IMR-90 (cell line): ENCODE data around the gene LHPP. TPM values are rescaled to one million over a fixed set of nuclear protein-coding genes. Genes with fewer than 3 reads are reported as not detected.

Experiments
- ATAC-seq: fragments of 200-7000 bp; cut with Tn5 transposase; 2 replicates; pipeline ENCODE4 v1.9.1; 2020; ENCODE audit warnings: low read depth, mild to moderate bottlenecking, moderate library complexity
- BruUV-seq: library from RNA; stranded (reverse); fragments of 400-500 nt; replicated peaks from 2 replicates; lab custom pipeline; 2021; lab: Mats Ljungman, UMichigan
- CTCF ChIA-PET: fragments of 300-600 bp; formaldehyde crosslinking; extraction: SDS; loops from one replicate; lab custom pipeline; 2021; ENCODE audit warnings: antibody characterized with exemption; lab: Yijun Ruan, JAX
- POLR2A ChIA-PET: fragments of 300-600 bp; sonication (Branson Sonifier 250); formaldehyde crosslinking; loops from one replicate; lab custom pipeline; 2022; ENCODE audit warnings: antibody characterized with exemption; ENCODE audit not compliant: unreplicated experiment; lab: Charles Lee
- DNase-seq: peaks from one replicate; pipeline ENCODE4 v3.0.0; 2013
- H2AFZ ChIP-seq: replicated peaks from 2 replicates; pipeline ENCODE3; 2013; ENCODE audit warnings: low read length, mild to moderate bottlenecking; ENCODE audit not compliant: poor library complexity
- H2AK5ac ChIP-seq: 2 replicates; pipeline ENCODE4 v1.6.1; 2013; ENCODE audit warnings: low read depth, low read length, inconsistent platforms
- H2AK9ac ChIP-seq: replicated peaks from 2 replicates; pipeline ENCODE3; 2013; ENCODE audit warnings: mild to moderate bottlenecking, low read depth, low read length, moderate library complexity; ENCODE audit not compliant: poor library complexity
- H2BK120ac ChIP-seq: 2 replicates; pipeline ENCODE4 v1.6.1; 2013; ENCODE audit warnings: low read depth, low read length, inconsistent platforms
- H2BK15ac ChIP-seq: 3 replicates; pipeline ENCODE4 v1.6.1; 2013; ENCODE audit warnings: low read depth, low read length, inconsistent platforms
- H2BK20ac ChIP-seq: 2 replicates; pipeline ENCODE4 v1.6.1; 2013; ENCODE audit warnings: low read depth, mild to moderate bottlenecking, inconsistent platforms, low read length, moderate library complexity
- H2BK5ac ChIP-seq: 2 replicates; pipeline ENCODE4 v1.6.1; 2013; ENCODE audit warnings: mild to moderate bottlenecking, low read depth, low read length, inconsistent platforms; ENCODE audit not compliant: poor library complexity, severe bottlenecking
- H3K14ac ChIP-seq: replicated peaks from 2 replicates; pipeline ENCODE4 v1.6.1; 2013; ENCODE audit warnings: low read depth, low read length, inconsistent platforms
- H3K18ac ChIP-seq: 2 replicates; pipeline ENCODE4 v1.6.1; 2013; ENCODE audit warnings: low read depth, low read length, control low read depth
- H3K23ac ChIP-seq: 2 replicates; pipeline ENCODE4 v1.6.1; 2013; ENCODE audit warnings: low read depth, low read length, inconsistent platforms
- H3K27ac ChIP-seq: 2 replicates; pipeline ENCODE4 v1.5.1; 2013; ENCODE audit warnings: mild to moderate bottlenecking, control low read depth, low read length; ENCODE audit not compliant: insufficient read depth
- H3K27me3 ChIP-seq: 2 replicates; pipeline ENCODE4 v1.6.1; 2013; ENCODE audit warnings: low read length; ENCODE audit not compliant: control insufficient read depth, insufficient read depth
- H3K36me3 ChIP-seq: 2 replicates; pipeline ENCODE4 v1.6.1; 2013; ENCODE audit warnings: low read length, mixed read lengths; ENCODE audit not compliant: control insufficient read depth, insufficient read depth
- H3K4ac ChIP-seq: 2 replicates; pipeline ENCODE4 v1.6.1; 2013; ENCODE audit warnings: low read depth, low read length, inconsistent platforms
- H3K4me1 ChIP-seq: 2 replicates; pipeline ENCODE4 v1.6.1; 2013; ENCODE audit warnings: low read length, mixed read lengths; ENCODE audit not compliant: control insufficient read depth, insufficient read depth
- H3K4me2 ChIP-seq: 2 replicates; pipeline ENCODE4 v1.6.1; 2013; ENCODE audit warnings: low read depth, mild to moderate bottlenecking, control low read depth, low read length, moderate library complexity
- H3K4me3 ChIP-seq: 2 replicates; pipeline ENCODE4 v1.5.1; 2013; ENCODE audit warnings: low read depth, mild to moderate bottlenecking, control low read depth, low read length, moderate library complexity; ENCODE audit not compliant: insufficient read depth
- H3K56ac ChIP-seq: 2 replicates; pipeline ENCODE4 v1.6.1; 2013; ENCODE audit warnings: low read length, inconsistent platforms; ENCODE audit not compliant: insufficient read depth; ENCODE audit errors: extremely low read depth
- H3K79me1 ChIP-seq, 2 experiments: 2 replicates each; pipeline ENCODE4 v1.6.1; 2013; ENCODE audit warnings: low read length in 2 of 2, inconsistent platforms in 1 of 2, low read depth in 1 of 2
- H3K9ac ChIP-seq: 2 replicates; pipeline ENCODE4 v1.6.1; 2013; ENCODE audit warnings: low read depth, low read length, control low read depth
- H3K9me1 ChIP-seq: 2 replicates; pipeline ENCODE4 v1.6.1; 2013; ENCODE audit warnings: low read length, inconsistent platforms; ENCODE audit not compliant: insufficient read depth
- H3K9me3 ChIP-seq: 2 replicates; pipeline ENCODE4 v1.6.1; 2013; ENCODE audit warnings: low read length; ENCODE audit not compliant: control insufficient read depth, insufficient read depth
- H4K20me1 ChIP-seq: 2 replicates; pipeline ENCODE4 v1.6.1; 2013; ENCODE audit warnings: low read length, inconsistent platforms; ENCODE audit not compliant: insufficient read depth
- H4K5ac ChIP-seq: 2 replicates; pipeline ENCODE4 v1.6.1; 2013; ENCODE audit warnings: mild to moderate bottlenecking, low read depth, low read length, control low read depth
- H4K8ac ChIP-seq, 2 experiments: 2 replicates each; pipeline ENCODE4 v1.6.1; 2013; ENCODE audit warnings: low read depth in 2 of 2, low read length in 2 of 2, control low read depth in 1 of 2, inconsistent platforms in 1 of 2
- H4K91ac ChIP-seq: 2 replicates; pipeline ENCODE4 v1.6.1; 2013; ENCODE audit warnings: low read depth, low read length, inconsistent platforms; ENCODE audit not compliant: insufficient read depth
- BHLHE40 ChIP-seq: fragments of 150-350 bp; IDR thresholded peaks from 2 replicates; pipeline ENCODE4 v1.6.1; 2016; ENCODE audit warnings: mild to moderate bottlenecking, low read depth, low read length
- CEBPB ChIP-seq: IDR thresholded peaks from 2 replicates; pipeline ENCODE4 v1.6.1; 2012; ENCODE audit warnings: low read depth, low read length, improper control_type of control experiment
- CHD1 ChIP-seq: IDR thresholded peaks from 2 replicates; pipeline ENCODE4 v1.6.1; 2012; ENCODE audit warnings: low read depth, low read length, improper control_type of control experiment
- FOS ChIP-seq: fragments of 150-350 bp; IDR thresholded peaks from 2 replicates; pipeline ENCODE4 v1.6.1; 2016; ENCODE audit warnings: low read depth, low read length
- MAFK ChIP-seq: IDR thresholded peaks from 2 replicates; pipeline ENCODE4 v1.6.1; 2012; ENCODE audit warnings: low read depth, low read length, improper control_type of control experiment
- MAZ ChIP-seq: IDR thresholded peaks from 2 replicates; pipeline ENCODE4 v1.6.1; 2012; ENCODE audit warnings: low read depth, mild to moderate bottlenecking, low read length, improper control_type of control experiment, moderate library complexity, borderline replicate concordance
- MXI1 ChIP-seq: IDR thresholded peaks from 2 replicates; pipeline ENCODE4 v1.6.1; 2012; ENCODE audit warnings: low read depth, mild to moderate bottlenecking, low read length, moderate library complexity, borderline replicate concordance
- NFE2L2 ChIP-seq: fragments of 150-350 bp; IDR thresholded peaks from 2 replicates; pipeline ENCODE4 v1.6.1; 2016; ENCODE audit warnings: low read depth, mild to moderate bottlenecking, low read length
- POLR2A ChIP-seq: IDR thresholded peaks from 2 replicates; pipeline ENCODE4 v1.6.1; 2012; ENCODE audit warnings: mild to moderate bottlenecking, low read depth, low read length
- RAD21 ChIP-seq: IDR thresholded peaks from 2 replicates; pipeline ENCODE4 v1.6.1; 2012; ENCODE audit warnings: low read length, improper control_type of control experiment
- RCOR1 ChIP-seq: IDR thresholded peaks from 2 replicates; pipeline ENCODE4 v1.6.1; 2012; ENCODE audit warnings: mild to moderate bottlenecking, low read length, improper control_type of control experiment; ENCODE audit not compliant: insufficient replicate concordance
- RFX5 ChIP-seq: IDR thresholded peaks from 2 replicates; pipeline ENCODE4 v1.8.0; 2012; ENCODE audit warnings: low read depth, mild to moderate bottlenecking, low read length, moderate library complexity
- SMC3 ChIP-seq: fragments of 150-350 bp; IDR thresholded peaks from 2 replicates; pipeline ENCODE4 v1.6.1; 2016; ENCODE audit warnings: low read depth, mild to moderate bottlenecking, antibody characterized with exemption, low read length, moderate library complexity
- WGBS, 2 experiments: methylation state at CpG; one replicate each; pipeline versions ENCODE4 v1.1.5 to v1.1.7; 2013; ENCODE audit warnings: missing lambda C conversion rate in 2 of 2; ENCODE audit not compliant: insufficient read length in 1 of 2; ENCODE audit errors: extremely low coverage in 2 of 2; 5-methylcytosine and 5-hydroxymethylcytosine counted together
- dilution Hi-C: fragments of 300-500 bp; cut with HindIII; formaldehyde crosslinking; loops from one replicate; pipeline ENCODE4 v1.14.3; 2018; ENCODE audit warnings: low sequenced_read_pairs; ENCODE audit not compliant: unreplicated experiment
- in situ Hi-C: fragments of 300-500 bp; cut with MboI; formaldehyde crosslinking; loops from 3 replicates; pipeline ENCODE4 v1.14.3; 2019; ENCODE audit warnings: low sequenced_read_pairs, inconsistent platforms, mixed read lengths
- intact Hi-C: fragments of 100-400 bp; cut with micrococcal nuclease; formaldehyde crosslinking; loops from 2 replicates; pipeline ENCODE4 v1.10.0; 2022
- polyA plus RNA-seq, 3 experiments: library from polyadenylated mRNA; depleted of rRNA; stranded (reverse); fragments of >200 nt; gene quantifications; 2 replicates each; pipeline ENCODE4 v1.2.3, GENCODE V29; 2012; ENCODE audit warnings: low replicate concordance in 1 of 3
- total RNA-seq: library from RNA; depleted of rRNA; stranded (reverse); fragments of >200 nt; gene quantifications from 2 replicates; pipeline ENCODE4 v1.2.3, GENCODE V29; 2012
- TF ChIP-seq, protein P1 (sequence below): conservative IDR thresholded peaks from 2 replicates; pipeline ENCODE4 v1.5.1; 2012; ENCODE audit warnings: mild to moderate bottlenecking, low read depth, low read length, improper control_type of control experiment
- TF ChIP-seq, protein P2 (sequence below): fragments of 150-350 bp; IDR thresholded peaks from 2 replicates; pipeline ENCODE4 v1.6.1; 2017; ENCODE audit warnings: mild to moderate bottlenecking, antibody characterized with exemption, low read length, low read depth
- TF ChIP-seq, protein P3 (sequence below): fragments of 150-350 bp; IDR thresholded peaks from 2 replicates; pipeline ENCODE4 v1.6.1; 2016; ENCODE audit warnings: low read depth, mild to moderate bottlenecking, low read length, moderate library complexity, borderline replicate concordance

The LHPP gene
- total and polyA plus RNA-seq, 2 of the 4 experiments (the other 2 are of a cell fraction), result 2.7 to 8.3 TPM

DNA sequence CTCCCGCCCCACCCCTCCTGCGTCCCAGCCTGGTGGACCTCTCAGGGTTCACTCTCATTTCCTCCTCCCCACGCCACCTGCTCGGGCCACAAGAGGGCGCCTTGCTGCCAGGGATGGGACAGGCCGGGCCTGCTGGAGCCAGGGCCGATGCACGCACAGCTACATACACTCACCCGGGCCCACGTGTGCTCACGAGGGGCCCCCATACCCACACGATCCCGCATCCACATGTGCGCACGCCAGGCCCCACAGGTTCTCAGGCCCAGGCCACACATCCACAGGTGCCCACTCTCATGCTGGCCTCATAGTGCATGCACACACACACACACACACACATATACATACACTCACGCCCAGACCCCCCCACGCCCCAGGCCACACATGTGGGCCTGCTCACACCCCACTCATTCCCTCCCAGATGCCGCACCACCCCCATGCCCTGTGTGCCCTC lies 68.6 kb downstream of the LHPP start:
- CTCF ChIA-PET, result interaction anchor here (0.6 to 1.9 kb wide), 6 partner anchors 9 to 339 kb away, joined by 3 to 12 read pairs (median 4); no protein-coding TSS in a partner anchor
- Histone ChIP-seq H3K9me1 (no peaks in the 10 kb centered on the region), H3K9ac (no peak overlapping the region), H2AK5ac (no peak overlapping the region), H2BK120ac (no peak overlapping the region), H2BK15ac (no peak overlapping the region), H3K4me2 (no peak overlapping the region), H3K18ac (no peak overlapping the region), H2BK5ac (no peak overlapping the region), H2AK9ac (peak overlapping the region; percentile 45), H3K4ac (no peak overlapping the region), H3K14ac (no peak overlapping the region), H3K79me1 (no peaks in the 10 kb centered on the region), H3K9me3 (no peaks in the 10 kb centered on the region), H3K4me3 (no peak overlapping the region), H3K4me1 (no peaks in the 10 kb centered on the region), H3K27ac (no peak overlapping the region), H4K91ac (no peak overlapping the region; the same call in 1 of the 2 replicates), H4K5ac (no peak overlapping the region), H4K20me1 (no peaks in the 10 kb centered on the region), H2BK20ac (no peak overlapping the region), H3K27me3 (no peaks in the 10 kb centered on the region), H4K8ac (no peak overlapping the region; a peak in 1 of 4 replicates), H3K36me3 (no peaks in the 10 kb centered on the region), H3K56ac (no peak overlapping the region), H2AFZ (peak overlapping the region; percentile 87), H3K23ac (no peak overlapping the region)
- BruUV-seq, result no TSS peak
- ATAC-seq (peak; percentile 99), DNase-seq (peak; percentile 74)
- dilution Hi-C loops, result no loop called here
- intact Hi-C loops, result loop anchor here (1.0 to 10.0 kb wide), 4 partner anchors 211 to 455 kb away; partner anchors contain the start of gene EEF1AKMT2
- in situ Hi-C loops, result loop anchor here (25.0 kb wide), 1 partner anchor 457 kb away; no protein-coding TSS in a partner anchor
- POLR2A ChIA-PET, result no interaction called here
- WGBS, 2 experiments, result 21% methylated on average over 9 of the region's 18 CpGs; no CpG with 5 or more reads in 1 of the 2 experiments
- TF ChIP-seq, protein P1, sequence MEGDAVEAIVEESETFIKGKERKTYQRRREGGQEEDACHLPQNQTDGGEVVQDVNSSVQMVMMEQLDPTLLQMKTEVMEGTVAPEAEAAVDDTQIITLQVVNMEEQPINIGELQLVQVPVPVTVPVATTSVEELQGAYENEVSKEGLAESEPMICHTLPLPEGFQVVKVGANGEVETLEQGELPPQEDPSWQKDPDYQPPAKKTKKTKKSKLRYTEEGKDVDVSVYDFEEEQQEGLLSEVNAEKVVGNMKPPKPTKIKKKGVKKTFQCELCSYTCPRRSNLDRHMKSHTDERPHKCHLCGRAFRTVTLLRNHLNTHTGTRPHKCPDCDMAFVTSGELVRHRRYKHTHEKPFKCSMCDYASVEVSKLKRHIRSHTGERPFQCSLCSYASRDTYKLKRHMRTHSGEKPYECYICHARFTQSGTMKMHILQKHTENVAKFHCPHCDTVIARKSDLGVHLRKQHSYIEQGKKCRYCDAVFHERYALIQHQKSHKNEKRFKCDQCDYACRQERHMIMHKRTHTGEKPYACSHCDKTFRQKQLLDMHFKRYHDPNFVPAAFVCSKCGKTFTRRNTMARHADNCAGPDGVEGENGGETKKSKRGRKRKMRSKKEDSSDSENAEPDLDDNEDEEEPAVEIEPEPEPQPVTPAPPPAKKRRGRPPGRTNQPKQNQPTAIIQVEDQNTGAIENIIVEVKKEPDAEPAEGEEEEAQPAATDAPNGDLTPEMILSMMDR, result peak; percentile 96
- TF ChIP-seq SMC3 (peak; percentile 94), RCOR1 (no peak), POLR2A (no peak), RAD21 (peak; percentile 98), BHLHE40 (peak; percentile 37; the same call in 1 of the 2 replicates), NFE2L2 (no peak), RFX5 (no peak), MAFK (no peak), MAZ (peak; percentile 90), CEBPB (no peak), FOS (no peak), CHD1 (no peak), MXI1 (peak; percentile 91)
- TF ChIP-seq, protein P2, sequence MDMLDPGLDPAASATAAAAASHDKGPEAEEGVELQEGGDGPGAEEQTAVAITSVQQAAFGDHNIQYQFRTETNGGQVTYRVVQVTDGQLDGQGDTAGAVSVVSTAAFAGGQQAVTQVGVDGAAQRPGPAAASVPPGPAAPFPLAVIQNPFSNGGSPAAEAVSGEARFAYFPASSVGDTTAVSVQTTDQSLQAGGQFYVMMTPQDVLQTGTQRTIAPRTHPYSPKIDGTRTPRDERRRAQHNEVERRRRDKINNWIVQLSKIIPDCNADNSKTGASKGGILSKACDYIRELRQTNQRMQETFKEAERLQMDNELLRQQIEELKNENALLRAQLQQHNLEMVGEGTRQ, result peak; percentile 73; the same call in 1 of the 2 replicates
- TF ChIP-seq, protein P3, sequence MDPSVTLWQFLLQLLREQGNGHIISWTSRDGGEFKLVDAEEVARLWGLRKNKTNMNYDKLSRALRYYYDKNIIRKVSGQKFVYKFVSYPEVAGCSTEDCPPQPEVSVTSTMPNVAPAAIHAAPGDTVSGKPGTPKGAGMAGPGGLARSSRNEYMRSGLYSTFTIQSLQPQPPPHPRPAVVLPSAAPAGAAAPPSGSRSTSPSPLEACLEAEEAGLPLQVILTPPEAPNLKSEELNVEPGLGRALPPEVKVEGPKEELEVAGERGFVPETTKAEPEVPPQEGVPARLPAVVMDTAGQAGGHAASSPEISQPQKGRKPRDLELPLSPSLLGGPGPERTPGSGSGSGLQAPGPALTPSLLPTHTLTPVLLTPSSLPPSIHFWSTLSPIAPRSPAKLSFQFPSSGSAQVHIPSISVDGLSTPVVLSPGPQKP, result no peak
